HG03159 (cell line): ENCODE results near the gene RDX.

ENCODE experiments used
- ATAC-seq: cut with Tn5 transposase; IDR thresholded peaks from one replicate; pipeline ENCODE4 v1.9.1; 2021; ENCODE audit warnings: mild to moderate bottlenecking, moderate library complexity; ENCODE audit not compliant: unreplicated experiment

Gene RDX

GRCh38 chr11:110174645-110175310 is 121.6 kb downstream of the RDX start:
- no peak for ATAC-seq

GRCh38 chr11:110173811-110174644 is 122.4 kb downstream of the RDX start:
- no peak for ATAC-seq

GRCh38 chr11:110172468-110173065 is 123.8 kb downstream of the RDX start:
- no peak for ATAC-seq

DNA sequence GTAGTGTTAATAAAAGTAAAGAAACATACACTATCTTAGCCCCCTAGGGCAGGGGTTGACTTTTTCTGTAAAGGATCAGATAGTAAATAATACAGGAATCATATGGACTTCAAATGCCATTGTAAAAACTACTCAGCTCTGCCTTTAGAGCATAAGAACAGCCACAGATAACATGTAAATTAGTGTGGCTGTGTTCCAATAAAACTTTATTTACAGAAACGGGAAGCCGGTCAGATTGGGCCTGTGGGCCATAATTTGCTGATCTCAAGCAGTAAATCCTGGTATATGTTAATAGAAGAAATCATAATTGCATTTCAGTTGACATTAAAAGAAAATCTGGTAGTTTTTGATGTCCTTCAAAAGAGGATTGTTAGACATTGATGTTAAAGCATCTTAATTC is 126.7 kb downstream of the RDX start:
- ATAC-seq, result no peak

DNA sequence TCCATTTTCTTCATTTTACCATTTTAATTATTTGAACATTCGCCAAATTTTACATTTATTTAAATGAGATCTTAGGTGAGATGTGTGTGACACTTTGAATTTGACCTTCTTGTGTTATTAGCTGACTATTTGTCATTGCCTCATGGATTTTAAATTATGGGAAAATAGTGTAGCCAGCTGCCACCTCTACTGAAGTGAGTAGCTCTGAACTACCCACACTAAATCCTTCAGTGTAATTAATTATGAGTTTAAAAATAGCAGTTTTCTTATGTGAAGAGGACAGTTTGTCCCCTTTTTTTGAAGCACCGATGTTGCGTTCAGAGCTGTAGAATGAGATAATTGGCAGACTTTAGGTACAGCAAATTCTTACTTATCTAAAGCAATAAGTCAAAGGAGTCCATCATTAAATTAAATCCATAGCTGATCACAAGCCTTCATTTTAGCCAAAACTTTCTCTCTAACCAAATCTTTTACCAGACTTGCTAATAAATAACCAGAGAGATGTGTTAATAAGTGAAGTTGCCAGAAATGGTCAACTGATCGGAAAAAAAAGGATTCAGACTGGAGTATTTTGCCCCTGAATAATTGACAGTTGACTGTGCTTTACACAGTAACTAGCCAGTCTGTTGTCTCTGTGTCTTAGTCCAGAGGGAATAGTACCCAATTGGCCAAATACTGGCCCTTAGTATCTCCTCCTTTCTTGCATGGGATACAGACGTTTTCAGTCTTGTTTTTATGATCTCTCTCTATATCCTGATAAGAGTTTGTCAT is 128.2 kb downstream of the RDX start:
- ATAC-seq, result no peak

GRCh38 chr11:110165039-110165925 is 131.1 kb downstream of the RDX start:
- ATAC-seq, result no peak

GRCh38 chr11:110162216-110162615 is 134.2 kb downstream of the RDX start:
- no peak for ATAC-seq

DNA sequence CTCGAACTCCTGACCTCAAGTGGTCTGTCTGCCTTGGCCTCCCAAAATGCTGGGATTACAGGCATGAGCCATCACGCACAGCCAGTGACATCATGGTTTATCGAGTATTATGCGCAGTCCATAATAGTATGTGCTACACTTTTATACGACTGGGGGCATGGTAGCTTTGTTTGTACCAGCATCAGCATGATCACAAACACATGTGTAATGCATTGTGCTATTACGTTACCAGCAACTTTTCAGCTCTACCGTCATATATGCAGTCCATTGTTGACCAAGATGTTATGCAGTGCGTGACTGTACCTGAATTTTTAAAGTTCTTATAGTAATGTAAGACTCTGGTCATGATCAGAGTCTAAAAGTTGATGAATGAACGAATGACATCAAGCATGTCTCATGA is 135.4 kb downstream of the RDX start:
- no peak for ATAC-seq

- ATAC-seq, result no peak
These were observed 136.0 kb downstream of the RDX start for GRCh38 chr11:110160437-110160836.

- ATAC-seq, result no peak
These were observed 136.4 kb downstream of the RDX start for GRCh38 chr11:110160016-110160415.

GRCh38 chr11:110159476-110159875 is 136.9 kb downstream of the RDX start:
- no peak for ATAC-seq

DNA sequence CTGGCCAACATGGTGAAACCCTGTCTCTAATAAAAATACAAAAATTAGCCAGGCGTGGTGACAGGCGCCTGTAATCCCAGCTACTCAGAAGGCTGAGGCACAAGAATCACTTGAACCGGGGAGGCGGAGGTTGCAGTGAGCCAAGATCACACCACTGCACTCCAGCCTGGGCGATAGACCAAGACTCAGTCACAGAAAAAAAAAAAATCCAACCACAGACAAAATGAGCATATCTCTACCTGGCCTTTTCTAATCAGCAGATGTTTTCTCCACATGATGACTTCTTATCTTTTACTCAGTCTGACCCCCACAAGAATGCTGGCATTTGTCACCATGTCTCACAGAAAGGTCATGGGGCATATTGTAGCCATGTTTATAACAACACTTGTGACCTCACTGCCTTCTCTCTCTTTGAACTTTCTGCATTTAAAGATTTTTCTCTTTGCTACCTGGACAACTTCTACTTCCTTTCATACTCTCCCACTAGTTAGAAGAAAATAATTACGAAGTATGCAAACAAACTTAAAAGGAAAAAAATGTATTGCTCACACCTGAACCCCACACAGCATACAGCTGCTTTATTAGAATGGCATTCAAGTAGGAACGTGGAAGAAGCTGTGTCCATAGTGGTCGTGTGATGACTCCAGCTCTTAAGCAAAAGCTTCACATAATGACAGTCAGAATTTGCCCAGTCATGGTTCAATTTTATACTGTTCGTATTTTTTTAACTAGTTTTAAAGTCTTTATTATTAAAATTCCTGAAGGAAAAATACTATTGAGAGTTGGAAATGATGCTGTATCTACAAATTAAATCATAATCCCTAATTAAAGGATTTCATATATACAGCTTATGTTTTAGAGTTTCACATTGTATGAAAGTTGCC is 137.9 kb downstream of the RDX start:
- no peak for ATAC-seq

- ATAC-seq, result no peak
These were observed 139.9 kb downstream of the RDX start for GRCh38 chr11:110156503-110156902.

DNA sequence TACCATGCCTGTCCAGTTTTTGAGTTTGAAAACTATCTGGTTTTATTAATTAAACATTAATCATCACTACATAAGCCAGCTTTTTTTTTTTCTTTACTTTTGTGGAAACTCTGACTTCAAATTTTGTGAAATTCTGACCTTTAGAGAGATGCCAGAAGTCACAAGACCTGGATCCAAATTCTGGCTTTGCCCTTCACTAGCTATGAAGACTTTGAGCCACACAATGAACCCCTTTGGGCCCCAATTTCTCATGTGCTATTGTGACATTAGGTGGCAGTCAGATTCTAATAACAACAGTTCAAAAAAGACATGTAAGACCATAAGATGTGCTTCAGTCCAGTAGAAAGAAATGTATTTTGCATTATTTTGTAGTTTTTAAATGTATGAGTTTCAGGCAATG is 142.9 kb downstream of the RDX start:
- ATAC-seq, result no peak

- no peak for ATAC-seq
These were observed 144.2 kb downstream of the RDX start for GRCh38 chr11:110152199-110152598.

- no peak for ATAC-seq
These were observed 147.4 kb downstream of the RDX start for GRCh38 chr11:110148775-110149744.

GRCh38 chr11:110147962-110148709 is 148.3 kb downstream of the RDX start:
- no peak for ATAC-seq
